ELR (cell line): ENCODE data around the gene TBATA.

ENCODE experiments used
- DNase-seq: peaks from one replicate; pipeline ENCODE4 v3.0.0-alpha.2; 2015; ENCODE audit warnings: low read depth

The TBATA gene

DNA sequence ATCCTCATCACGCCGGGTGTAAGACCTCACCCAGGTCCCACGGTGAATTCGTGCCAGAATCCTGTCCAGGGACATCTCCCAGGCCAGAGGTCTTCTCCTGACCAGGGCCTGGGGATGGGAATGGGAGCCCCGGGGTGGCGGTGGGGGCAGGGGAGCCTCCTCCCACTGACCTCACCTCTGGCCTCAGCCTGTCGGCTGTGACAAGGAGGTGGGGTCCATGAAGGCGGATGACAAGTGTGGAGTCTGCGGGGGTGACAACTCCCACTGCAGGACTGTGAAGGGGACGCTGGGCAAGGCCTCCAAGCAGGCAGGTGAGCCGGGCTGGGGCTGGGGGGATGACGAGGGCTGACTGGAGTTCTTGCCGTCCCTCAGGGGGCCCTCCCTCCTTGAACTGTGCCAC, 41.3 kb downstream of the TBATA start:
- no peak for DNase-seq

DNA sequence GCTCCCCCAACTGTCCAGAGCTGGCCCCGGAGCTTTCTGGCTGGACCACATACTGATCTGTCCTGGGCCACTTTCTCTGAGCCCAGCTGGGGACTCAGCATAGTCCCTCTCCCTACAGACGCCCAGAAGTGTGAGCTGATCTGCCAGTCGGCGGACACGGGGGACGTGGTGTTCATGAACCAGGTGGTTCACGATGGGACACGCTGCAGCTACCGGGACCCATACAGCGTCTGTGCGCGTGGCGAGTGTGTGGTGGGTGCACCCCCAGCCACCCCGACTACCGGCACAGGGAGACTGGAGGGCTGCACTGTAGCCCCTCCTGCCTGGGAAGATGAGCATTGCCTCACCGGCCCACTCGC, 41.8 kb downstream of the TBATA start:
- DNase-seq: no peak

DNA sequence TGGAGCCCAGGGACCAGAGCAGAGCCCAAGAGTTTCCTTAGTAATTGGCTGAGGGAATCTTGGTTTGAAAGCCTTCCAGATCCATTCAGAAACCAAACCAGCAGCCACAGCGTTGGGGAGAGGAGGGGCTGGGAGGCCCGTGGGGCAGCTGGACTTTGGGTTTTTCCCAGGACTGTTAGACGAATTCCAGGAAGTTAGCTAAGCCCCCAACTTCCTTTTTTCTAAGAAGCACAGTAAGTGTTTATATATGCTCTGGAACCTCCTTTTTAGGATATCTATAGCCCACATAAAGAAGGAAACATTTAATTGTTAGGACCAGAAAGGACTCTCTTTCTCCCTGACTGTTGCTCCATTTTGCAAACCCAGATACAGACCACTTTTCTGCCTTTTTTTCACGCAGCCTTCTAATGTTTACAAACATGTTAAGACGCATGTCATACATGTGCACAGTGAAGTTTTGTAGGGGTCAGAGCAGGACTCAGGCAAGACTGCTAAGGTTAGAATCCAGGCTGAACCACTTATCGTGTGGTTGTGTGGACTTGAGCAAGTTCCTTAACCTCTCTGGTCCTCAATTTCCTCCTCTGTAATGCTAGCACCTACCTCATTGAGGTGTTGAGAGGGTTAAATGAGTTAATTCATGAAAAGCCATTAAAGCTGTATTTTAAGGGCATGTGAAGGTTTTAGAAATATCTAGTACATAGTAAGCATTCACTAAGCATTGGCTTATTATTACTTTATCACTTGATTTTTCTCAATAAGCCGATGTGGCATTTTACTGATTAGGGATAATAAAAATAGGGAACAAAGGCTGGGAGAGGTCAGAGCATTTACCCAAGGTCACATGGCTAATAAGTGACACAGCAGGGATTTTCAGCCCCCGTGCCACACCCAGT, 42.4 kb downstream of the TBATA start:
- peak; percentile 41 for DNase-seq

DNA sequence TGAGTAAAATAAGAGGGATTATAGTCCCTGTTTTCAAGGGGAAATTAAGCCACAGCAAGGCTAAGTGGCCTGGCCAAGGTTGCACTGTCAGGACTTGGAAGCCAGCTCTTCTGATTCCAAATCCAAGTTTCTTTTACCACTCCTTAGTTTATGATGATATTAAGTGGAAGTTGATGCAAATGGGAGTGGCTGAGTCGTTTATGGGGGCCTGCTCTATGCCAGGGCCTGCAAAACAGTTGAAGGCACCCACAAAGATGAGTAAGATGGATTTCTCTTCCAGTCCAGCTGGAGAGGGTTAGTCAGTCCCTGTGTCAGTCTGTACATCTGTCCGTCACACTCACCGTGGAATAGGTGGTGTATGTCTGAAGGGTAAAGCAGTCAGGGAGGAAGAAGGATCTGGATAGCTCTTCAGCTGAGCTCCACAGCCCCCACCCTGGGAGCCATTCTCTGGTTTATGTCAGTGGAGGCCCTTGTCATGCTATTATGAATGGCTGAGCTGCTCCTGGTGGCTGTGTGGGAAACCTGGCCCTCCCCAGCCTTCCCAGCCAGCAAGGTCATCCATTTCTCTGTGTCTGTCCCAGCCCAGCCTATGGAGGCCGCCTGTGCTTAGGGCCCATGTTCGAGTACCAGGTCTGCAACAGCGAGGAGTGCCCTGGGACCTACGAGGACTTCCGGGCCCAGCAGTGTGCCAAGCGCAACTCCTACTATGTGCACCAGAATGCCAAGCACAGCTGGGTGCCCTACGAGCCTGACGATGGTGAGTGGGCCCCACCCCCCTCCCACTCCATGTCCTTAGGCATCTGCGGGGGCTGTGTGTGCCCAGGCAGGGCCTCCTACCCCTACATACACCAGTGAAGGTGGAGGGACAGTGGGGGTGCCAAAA, 44.5 kb downstream of the TBATA start:
- DNase-seq: peak; percentile 21

DNA sequence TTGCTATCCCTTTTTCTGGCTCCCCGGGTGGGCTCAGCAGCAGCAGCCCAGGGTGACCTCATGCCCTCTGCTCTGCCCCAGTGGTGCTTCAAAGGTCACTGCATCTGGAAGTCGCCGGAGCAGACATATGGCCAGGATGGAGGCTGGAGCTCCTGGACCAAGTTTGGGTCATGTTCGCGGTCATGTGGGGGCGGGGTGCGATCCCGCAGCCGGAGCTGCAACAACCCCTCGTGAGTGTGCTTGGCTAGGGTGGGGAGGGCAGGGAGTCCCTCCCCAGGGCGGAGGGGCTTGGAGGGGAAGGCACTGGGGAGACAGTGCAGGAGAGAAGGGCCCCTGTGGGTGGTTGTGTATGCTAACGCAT, 46.4 kb downstream of the TBATA start:
- no peak for DNase-seq

DNA sequence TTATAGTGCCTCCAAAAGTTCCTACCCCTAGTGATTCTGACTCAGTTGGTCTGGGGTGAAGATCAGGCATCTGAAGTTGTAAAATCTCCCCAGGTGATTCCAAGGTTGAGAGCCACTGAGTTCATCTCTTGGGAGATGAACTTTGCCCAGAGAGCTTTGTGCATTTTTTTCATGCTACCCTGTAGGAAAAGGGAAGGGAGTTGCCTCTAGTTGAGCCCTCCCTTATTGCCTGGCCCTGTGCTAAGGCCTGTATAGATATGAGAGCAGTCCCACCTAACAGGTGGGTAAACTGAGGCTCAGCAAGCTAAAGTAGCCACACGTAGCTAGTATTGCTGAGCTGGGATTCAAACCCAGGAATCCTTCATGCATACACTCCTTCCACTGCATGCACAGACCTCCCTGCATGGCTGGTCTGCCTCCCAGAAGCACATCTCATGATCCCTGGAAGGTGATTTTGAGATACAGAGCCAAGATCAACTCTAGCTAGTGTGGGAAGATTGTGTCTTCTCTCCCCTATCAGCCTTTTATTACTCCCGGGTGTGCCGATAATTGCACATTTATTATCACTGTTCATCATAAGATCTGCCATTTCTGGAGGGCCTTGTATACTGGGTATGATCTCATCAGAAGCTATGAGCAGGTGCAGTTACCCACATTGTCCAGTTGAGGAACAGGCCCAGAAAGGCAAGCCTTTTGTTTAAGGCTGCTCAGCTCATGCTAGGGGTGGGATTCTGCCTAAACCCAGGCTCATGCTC, 47.0 kb downstream of the TBATA start:
- DNase-seq: peak; percentile 19

DNA sequence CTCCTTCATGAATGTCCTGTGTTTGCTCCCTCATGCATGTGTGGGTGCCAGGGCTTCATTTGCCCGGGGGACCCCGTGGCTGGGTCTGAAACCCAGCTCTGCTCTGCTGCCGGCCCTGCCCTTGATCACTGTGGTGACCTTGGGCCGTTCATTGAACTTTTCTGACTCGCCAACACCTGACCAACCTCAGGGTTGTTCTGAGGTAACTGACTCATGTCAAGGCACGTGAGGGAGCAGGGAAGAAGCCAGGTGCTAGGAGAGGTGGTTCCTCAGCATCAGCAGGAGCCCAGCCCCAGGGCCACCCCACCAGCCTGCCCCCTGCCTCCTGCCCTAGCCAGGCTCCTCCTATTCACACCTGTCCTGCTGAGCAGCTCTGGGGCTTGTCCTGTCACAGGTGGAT, 47.9 kb downstream of the TBATA start:
- DNase-seq: no peak

DNA sequence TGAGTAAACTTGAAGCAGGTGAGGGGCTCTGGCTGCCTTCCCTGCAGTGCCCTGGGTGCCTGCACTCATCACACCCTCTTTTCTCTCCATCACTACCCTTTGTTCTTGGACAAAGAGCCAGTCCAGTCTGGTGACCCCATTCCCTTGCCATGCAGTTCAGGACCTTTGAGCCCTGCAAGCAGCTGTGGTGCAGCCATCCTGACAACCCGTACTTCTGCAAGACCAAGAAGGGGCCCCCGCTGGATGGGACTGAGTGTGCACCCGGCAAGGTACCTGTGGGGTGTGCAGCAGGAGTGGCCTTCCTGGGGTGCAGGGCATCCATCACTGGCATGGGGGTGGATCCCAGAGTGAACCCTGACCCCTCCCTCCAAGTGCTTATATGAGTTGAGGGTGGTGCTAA, 48.7 kb downstream of the TBATA start:
- DNase-seq: no peak

DNA sequence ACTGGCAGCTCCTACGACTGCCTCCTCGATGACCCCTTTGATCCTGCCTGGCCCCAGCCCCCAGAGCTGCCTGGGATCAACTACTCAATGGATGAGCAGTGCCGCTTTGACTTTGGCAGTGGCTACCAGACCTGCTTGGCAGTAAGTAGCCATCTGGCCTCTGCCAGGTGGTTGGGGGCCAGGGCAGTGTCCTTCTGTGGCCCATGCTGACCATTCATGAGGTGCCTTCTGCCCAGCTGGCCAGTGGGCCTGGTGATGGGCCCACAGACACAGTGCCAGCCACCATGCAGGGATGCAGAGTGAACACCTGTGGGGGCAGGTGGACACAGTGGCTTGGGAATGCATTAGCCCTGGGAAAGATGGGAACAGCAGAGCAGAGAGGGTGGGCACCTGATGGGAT, 50.0 kb downstream of the TBATA start:
- no peak for DNase-seq

DNA sequence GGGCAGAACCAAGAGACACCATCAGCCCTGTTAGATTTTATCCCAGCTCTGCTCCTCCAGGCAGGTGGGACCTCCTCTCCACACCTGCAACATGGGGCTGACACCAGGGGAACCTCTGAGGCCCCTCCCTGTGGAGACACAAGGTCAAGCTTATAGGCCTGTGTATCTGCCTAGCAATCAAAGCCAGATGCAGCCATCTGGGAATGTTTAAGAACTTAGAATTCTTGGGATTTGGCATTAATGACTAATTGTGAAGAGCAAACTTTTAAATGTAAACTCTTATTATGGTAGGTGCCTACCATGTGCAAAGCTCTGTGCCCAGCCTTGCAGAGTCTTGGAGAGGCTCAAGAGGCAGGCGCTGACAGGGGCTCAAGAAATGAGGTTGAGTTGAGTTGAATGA, 52.1 kb downstream of the TBATA start:
- no peak for DNase-seq

DNA sequence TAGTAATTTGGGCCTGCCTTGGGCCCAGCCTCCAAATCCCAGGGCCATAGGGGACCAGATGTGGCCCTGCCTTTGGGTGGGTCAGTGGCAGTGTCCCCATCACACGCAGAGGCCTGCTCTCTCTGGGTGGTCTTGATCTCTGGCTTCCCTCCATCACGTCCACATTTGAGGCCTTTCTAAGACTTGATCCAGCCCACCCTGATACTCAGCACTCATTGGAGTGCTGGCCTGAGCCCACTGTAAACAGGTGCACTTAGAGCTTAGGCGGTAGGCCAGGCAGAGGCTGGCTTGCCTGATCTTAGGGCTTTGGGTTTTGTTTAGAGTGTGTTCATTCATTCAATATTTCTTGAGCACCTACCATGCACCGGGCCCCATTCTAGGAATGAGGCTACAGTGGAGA, 52.6 kb downstream of the TBATA start:
- no peak for DNase-seq

DNA sequence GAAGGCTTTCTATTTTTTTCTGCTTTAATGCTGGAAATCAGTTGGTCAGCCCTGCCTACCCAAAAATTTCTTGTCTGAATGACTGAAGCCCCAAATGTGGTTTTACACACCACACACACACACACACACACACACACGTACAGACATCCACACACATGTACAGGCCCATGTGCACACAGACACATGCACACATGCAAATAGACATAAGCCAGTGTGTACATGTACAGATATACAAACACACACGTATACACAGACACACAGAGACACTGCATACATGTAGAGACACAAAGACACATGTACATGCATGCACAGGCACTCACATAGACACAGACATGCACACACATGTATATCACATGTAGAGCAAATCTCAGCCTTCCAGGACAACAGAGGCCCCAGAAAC, 54.2 kb downstream of the TBATA start:
- DNase-seq: no peak

DNA sequence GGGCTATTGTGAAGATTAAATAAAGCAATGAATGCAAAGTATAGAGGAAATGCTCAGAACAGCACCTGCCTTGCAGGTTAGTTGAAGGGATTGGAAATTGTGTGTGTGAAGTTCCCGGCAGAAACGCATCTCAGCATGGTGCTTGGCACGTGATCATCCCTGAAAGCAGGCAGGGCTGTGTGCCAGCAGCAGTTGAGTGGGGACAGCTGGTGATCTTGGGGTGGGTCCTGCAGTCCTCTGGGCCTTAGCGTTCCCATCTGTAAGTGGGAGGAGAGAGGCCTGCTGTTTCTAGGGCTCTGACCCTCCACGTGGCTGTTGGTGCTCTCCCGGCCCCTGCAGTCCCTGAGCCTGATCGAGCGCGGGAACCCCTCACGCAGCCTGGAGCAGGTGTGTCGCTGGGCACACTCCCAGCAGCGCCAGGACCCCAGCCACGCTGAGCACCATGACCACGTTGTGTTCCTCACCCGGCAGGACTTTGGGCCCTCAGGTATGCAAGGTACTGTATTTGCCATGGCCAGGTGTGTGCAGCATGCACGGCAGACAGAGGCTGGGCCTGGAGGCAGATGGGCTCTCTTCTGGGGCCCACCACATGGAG, 55.3 kb downstream of the TBATA start:
- no peak for DNase-seq

DNA sequence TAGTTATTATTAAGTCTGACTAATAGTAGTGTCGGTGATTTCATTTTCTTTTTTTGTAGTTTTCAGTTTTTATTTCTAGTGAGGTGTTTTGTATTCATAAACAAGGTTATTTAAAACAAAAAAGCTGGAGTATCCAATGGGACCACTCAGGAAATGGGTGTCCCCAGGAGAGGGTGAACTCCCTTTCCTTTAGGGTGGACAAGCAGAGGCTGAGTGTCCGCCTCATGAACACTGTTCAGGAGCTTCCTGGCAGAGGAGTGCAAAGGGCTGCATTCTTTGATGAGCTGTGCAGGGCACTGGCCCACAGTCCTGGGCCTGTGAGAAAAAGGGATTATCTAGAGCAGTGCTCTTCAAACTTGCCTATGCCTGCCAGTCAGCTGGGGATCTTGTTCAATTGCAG, 56.8 kb downstream of the TBATA start:
- no peak for DNase-seq

DNA sequence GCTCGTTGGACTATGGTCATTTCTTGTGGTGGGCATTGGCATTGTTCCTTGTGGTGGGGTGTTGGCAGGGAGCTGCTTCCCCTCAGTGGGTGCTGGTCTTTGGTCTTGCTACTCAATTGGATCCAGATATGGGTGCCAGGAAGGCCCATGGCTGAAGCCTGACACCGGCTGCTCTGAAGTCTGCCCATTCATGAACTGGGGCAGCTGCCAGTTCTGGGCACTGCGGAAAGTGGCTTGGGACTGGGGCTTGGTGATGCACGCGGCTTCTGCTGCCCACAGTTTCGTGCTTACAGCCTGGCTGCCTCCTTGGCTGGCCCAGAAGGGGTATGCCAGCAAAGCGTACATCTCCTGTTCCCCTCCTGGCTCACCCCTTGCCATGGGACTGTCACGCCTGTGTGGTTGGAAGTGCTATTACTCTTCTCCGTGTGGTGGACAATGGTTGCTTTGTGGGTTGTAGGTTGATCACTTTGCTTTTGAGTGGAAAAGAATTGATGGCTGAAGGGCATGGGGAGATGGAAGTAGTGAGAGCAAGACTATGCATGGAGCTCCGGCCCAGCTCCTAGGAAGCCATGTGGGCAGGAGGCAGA, 58.2 kb downstream of the TBATA start:
- DNase-seq: no peak

DNA sequence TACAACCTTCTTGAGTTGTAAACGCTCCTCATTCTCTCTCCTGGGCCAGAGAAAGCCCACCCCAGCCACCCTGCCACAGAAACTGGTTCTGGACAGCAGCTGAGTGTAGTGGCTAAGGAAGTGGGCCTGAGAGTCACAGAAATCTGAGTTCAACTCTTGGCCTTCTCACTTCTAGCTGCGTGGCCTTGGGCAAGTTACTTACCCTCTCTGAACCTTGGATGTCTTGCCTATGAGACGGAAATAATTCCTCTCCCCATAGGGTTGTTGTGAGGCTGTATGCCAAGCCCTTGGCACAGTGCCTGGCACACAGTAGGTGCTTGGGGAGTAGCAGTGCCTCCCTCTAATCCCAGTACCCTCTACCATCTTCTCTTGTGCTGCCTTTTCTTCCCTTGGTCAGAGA, 61.4 kb downstream of the TBATA start:
- DNase-seq: no peak

DNA sequence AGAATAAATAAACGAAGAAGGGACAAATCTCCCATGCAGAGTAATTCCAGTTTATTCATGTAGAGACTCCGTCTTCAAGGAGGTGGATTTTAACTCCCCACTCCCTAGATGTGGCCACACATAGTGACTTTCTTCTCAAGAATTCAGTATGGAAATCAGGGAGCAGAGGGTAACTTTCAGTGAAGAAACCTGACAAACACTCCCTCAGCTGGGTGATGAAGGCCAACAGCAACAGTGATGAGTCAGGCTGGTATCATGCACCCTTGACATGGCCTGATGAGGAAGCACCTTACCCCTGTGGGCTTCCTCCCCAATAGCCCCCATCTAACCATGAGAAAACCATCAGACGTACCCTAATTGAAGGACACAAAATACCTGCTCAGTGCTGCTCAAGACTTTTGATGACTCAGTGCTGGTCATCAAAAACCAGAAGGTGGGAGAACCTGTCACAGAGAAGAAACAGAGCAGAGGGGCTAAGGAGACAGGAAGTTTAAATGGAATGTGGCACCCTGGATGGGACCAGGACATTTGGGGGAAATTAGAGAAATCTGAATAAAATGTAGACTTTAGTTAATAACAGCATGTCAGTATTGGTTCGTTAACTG, 62.3 kb downstream of the TBATA start:
- DNase-seq: peak; percentile 85
